ENCODE results near the gene SERPINI1.

Gene SERPINI1

GRCh38 chr3:167709690-167710089 is 25.8 kb upstream of the SERPINI1 start:
- H3K4me3 ChIP-seq (ENCODE audit: low read length), result no peak overlapping the region
- TF ChIP-seq, protein P1, sequence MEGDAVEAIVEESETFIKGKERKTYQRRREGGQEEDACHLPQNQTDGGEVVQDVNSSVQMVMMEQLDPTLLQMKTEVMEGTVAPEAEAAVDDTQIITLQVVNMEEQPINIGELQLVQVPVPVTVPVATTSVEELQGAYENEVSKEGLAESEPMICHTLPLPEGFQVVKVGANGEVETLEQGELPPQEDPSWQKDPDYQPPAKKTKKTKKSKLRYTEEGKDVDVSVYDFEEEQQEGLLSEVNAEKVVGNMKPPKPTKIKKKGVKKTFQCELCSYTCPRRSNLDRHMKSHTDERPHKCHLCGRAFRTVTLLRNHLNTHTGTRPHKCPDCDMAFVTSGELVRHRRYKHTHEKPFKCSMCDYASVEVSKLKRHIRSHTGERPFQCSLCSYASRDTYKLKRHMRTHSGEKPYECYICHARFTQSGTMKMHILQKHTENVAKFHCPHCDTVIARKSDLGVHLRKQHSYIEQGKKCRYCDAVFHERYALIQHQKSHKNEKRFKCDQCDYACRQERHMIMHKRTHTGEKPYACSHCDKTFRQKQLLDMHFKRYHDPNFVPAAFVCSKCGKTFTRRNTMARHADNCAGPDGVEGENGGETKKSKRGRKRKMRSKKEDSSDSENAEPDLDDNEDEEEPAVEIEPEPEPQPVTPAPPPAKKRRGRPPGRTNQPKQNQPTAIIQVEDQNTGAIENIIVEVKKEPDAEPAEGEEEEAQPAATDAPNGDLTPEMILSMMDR (IDR thresholded peaks at IDR 0.05; ENCODE audit: insufficient read depth, low read depth, low read length, missing control alignments), result no peak
- DNase-seq (ENCODE audit: low read depth), result no peak

DNA sequence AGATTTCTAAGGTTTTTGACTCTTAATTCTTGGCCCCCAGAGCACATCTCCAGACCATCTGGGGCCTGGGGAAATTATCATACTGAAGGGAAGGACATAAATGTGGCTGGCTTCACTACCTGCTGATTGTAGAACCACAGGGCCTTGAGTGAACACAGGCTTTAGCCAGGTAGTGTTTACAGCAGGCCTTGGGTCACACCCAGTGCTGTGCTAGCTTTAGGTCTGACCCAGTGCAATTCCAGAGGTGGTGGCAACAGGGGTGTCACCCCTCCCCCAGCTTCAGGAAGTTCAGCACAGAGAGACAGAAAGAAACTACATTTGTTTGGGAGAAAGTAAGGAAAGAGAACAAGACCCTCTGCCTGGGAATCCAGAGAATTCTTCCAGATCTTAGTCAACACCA is 25.0 kb upstream of the SERPINI1 start:
- TF ChIP-seq, protein P1 (IDR thresholded peaks at IDR 0.05; ENCODE audit: insufficient read depth, low read depth, low read length, missing control alignments), result no peak
- no peak overlapping the region for H3K4me3 ChIP-seq (ENCODE audit: low read length)
- DNase-seq (ENCODE audit: low read depth), result no peak

DNA sequence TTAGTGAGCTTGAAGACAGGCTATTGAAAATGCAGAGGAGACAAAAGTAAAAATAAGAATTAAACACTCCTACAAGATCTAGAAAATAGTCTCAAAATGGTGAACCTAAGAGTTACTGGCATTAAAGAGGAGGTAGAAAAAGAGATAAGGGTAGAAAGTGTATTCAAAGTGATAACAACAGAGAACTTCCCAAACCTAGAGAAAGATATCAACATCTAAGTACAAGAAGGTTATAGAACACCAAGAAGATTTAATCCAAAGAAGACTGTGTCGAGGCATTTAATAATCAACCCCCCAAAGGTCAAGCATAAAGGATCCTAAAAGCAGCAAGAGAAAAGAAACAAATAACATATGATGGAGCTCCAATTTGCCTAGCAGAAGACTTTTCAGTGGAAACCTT is 24.1 kb upstream of the SERPINI1 start:
- TF ChIP-seq, protein P1 (IDR thresholded peaks at IDR 0.05; ENCODE audit: insufficient read depth, low read depth, low read length, missing control alignments), result no peak
- DNase-seq (ENCODE audit: low read depth), result no peak
- H3K4me3 ChIP-seq (ENCODE audit: low read length), result no peak overlapping the region

- TF ChIP-seq, protein P1 (IDR thresholded peaks at IDR 0.05; ENCODE audit: insufficient read depth, low read depth, low read length, missing control alignments), result no peak
- no peak overlapping the region for H3K4me3 ChIP-seq (ENCODE audit: low read length)
- no peak for DNase-seq (ENCODE audit: low read depth)
These were observed 23.1 kb upstream of the SERPINI1 start for GRCh38 chr3:167712445-167712844.

DNA sequence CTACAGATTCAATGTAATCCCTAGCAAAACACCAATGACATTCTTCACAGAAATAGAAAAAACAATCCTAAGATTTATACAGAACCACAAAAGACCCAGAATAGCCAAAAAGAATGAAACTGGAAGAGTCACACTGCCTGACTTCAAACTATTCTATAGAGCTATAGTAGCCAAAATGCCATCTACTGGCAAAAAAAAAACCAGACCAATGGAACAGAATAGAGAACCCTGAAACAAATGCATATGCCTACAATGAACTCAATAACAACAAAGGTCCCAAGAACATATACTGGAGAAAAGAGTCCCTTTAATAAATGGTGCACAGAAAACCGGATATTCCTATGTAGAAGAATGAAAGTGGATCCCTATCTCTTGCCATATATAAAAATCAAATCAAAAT is 20.6 kb upstream of the SERPINI1 start:
- TF ChIP-seq, protein P1 (IDR thresholded peaks at IDR 0.05; ENCODE audit: insufficient read depth, low read depth, low read length, missing control alignments), result no peak
- no peak overlapping the region for H3K4me3 ChIP-seq (ENCODE audit: low read length)
- no peak for DNase-seq (ENCODE audit: low read depth)

- TF ChIP-seq, protein P1 (IDR thresholded peaks at IDR 0.05; ENCODE audit: insufficient read depth, low read depth, low read length, missing control alignments), result no peak
These were observed 18.6 kb upstream of the SERPINI1 start for GRCh38 chr3:167716920-167717319.

DNA sequence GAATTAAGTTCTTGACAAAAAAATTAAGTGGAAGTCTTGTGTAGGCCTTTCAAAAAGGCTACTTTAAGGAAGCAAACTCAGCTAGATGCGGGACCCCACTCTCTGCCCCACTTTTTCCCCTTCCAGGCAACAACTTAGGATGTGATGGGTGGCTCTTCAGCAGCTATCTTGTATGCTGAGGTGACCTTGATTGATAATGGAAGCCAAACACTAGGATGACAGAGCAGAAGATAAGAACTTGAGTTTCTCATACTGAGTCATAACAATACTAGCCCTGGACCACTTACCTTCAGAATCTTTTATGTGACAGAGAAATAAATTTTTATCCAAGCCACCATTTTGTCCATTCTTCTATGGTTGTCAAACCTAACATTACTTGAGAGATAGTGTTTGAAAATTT is 16.9 kb upstream of the SERPINI1 start:
- H3K4me3 ChIP-seq (ENCODE audit: low read length), result no peak overlapping the region
- no peak for DNase-seq (ENCODE audit: low read depth)
- TF ChIP-seq, protein P1 (IDR thresholded peaks at IDR 0.05; ENCODE audit: insufficient read depth, low read depth, low read length, missing control alignments), result no peak

More at GRCh38 chr3:167716920-167717319, 18.6 kb upstream of the SERPINI1 start:
- DNase-seq (ENCODE audit: low read depth), result no peak
- no peak overlapping the region for H3K4me3 ChIP-seq (ENCODE audit: low read length)
